AG08396 (cell line): ENCODE measurements around the gene PIGL.
A peak's percentile ranks its signal among the peaks of the same experiment; 100 is the strongest.
"Not testable (repeated sequence)": the region's sequence is repeated elsewhere in the genome, so short reads cannot be mapped to it uniquely, and the experiment has no call there.

ENCODE experiments used
- DNase-seq: peaks from one replicate; pipeline ENCODE4 v3.0.0; 2012; ENCODE audit warnings: low spot score, mixed read lengths

PIGL gene

DNA sequence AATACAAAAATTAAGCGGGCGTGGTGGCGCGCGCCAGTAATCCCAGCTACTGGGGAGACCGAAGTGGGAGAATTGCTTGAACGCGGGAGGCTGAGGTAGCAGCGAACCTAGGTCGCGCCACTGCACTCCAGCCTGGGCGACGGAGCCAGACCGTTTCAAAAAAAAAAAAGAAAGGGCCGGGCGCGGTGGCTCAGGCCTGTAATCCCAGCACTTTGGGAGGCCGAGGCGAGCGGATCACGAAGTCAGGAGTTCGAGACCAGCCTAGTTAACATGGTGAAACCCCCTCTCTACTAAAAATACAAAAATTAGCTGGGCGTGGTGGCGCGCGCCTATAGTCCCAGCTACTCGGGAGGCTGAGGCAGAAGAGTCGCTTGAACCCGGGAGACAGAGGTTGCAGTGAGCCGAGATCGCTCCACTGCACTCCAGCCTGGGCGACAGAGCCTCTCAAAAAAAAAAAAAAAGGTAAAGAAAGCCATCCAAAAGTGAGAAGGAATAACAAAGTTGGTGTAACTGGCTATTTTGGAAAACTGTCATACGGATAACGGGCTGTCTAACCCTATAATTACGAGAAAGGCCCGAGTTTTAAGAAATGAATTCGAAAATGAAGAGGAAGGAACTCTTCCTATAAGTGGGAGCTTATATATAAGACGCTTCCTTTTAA lies 539 bp upstream of the PIGL start:
- DNase-seq, result not testable (repeated sequence)

DNA sequence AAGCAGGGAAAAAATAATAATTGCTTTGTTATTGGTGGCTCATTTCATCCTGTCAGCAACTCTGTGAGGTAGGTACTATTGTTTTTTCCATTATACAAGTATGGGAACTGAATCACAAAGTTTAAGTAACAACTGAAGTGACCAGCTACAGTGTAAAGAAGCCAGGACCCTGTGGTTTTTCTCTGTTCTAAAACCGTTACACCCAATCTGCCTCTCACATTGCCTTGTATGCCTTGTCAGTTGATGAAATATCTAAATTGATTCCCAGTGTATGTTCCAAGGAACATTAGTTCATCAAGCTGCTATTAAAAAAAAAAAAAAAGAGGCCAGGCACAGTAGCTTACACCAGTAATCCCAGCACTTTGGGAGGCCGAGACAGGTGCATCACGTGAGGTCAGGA lies 5.4 kb downstream of the PIGL start:
- no peak for DNase-seq

DNA sequence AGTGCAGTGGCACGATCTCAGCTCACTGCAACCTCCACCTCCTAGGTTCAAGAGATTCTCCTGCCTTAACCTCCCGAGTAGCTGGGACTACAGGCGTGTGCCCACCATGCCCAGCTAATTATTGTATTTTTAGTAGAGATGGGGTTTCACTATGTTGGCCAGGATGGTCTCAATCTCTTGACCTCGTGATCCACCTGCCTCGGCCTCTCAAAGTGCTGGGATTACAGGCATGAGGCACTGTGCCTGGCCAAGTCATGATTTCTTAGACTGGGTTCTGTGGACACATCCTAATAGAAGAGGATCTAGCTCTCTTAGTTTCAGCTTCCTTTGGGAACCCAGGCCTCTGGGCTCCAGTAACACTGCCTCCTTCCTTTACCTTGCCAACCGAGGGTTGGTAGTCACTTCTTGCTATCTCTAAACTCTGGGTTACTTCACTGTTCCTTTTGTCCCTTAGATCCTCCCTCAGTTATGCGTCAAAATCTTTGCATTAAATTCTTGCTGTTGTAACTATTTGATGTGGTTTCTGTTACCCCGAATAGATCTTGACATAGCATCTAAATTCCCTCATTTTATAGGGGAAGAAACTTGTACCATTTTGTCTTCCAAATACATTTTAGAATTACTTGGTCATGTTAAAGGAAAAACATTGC lies 13.0 kb downstream of the PIGL start:
- not testable (repeated sequence) for DNase-seq

DNA sequence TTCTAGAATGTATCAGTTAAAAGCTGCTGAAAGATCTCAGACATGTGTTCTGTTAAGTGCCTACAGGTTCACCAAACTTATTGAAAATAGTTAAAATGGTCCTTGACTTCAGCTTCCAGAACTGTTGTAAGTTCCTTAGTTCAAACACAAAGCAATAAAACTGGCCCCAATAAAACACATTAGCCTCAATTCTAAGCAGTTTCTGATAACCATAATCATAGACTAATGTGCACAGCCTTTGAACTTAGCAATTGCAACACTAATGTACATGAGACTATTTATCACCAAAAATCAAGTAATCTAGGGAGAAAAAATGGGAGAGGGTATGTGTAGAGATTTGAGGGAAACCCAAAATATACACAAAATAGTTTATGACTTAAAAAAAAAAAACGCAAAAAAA lies 15.4 kb downstream of the PIGL start:
- no peak for DNase-seq

DNA sequence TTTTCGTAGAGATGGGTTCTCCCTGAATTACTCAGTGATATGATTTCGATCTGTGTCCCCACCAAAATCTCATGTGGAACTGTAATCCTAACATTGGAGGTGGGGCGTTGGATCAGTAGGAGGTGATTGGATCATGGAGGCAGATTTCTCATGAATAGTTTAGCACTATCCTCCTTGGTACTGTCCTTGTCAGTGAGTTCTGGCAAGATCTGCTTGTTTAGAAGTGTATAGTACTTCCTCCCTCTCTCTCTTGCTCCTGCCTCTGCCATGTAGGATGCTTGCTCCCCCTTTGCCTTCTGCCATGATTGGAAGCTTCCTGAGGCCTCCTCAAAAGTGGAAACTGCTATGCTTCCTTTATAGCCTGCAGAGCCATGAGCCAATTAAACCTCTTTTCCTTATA lies 22.9 kb downstream of the PIGL start:
- no peak for DNase-seq

DNA sequence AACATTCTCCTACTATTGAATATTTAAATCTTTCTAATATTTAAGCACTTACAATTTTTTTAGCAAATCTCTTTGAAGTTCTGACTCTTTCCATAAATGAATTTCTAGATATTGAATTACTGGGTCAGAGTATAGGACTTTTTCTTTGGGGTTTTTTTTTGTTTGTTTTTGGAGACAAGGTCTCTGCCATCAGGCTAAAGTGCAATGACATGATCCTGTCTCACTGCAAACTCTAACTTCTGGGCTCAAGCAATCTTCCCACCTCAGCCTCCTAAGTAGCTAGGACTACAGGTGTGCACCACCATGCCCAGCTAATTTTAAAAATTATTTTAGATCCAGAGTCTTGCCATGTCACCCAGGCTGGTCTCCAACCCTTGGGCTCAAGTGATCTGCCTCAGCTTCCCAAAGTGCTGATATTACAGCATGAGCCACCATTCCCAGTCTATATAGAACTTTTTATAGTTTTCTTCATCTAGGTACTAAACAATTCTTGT lies 24.9 kb downstream of the PIGL start:
- no peak for DNase-seq

DNA sequence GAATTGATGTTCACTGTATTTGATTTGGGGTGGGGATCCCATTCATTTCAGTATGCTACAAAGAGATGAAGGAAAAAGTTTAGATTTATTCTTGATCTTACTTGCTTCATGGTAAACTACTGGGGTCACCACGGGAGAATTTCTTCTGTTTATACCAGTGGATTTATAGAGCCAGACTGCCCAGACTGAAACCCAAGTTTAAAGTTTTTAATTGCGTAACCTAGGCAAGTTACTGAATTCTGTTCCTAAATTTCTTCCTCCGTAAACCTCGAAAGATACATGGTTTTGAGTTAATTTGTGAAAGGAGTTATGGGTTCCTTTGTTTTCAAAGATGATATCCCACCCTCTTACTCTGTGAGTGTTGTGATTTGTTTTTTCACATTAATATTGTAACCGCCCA lies 26.4 kb downstream of the PIGL start:
- DNase-seq, result no peak

DNA sequence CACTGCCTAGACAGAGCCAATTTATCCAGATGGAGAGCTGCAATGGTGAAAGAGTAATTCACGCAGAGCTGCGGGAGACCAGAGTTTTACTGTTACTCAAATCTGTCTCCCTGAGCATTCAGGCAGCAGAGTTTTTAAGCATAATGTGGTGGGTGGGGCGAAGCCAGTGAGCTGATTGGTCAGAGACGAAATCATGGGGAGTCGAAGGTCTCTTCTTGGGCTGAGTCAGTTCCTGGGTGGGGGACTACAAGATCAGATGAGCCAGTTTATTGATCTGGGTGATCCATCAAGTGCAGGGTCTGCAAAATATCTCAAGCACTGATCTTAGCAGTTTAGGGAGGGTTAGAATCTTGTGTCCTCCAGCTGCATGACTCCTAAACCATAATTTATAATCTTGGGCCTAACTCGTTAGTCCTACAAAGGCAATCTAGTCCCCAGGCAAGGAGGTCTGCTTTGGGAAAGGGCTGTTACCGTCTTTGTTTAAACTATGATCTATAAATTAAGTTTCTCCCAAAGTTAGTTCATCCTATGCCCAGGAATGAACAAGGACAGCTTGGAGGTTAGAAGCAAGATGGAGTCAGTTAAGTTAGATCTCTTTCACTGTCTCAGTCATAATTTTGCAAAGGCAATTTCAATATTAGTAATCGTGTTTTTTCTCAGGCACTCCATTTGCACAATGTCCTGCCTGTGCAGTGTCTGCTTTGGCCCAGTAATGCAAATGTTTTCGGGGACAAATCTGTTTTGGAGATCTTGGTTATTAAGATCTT lies 27.0 kb downstream of the PIGL start:
- DNase-seq, result no peak

DNA sequence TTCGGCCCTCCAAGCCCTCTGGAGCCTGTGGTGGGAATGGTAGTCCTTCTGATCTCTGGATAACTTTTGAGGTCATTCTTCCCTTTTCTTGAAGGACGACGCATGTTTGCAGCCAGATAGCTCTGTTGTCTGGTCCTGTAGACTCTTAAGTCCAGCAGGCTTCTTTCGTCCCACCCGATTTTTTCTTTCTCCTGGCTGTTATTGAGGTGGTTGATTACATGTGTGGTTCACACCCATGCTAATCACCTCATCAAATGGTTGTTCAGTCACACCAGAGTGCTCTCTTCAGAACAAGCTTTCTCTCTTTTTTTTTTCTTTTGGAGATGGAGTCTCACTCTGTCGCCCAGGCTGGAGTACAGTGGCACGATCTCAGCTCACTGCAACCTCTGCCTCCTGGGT lies 30.6 kb downstream of the PIGL start:
- DNase-seq, result no peak

DNA sequence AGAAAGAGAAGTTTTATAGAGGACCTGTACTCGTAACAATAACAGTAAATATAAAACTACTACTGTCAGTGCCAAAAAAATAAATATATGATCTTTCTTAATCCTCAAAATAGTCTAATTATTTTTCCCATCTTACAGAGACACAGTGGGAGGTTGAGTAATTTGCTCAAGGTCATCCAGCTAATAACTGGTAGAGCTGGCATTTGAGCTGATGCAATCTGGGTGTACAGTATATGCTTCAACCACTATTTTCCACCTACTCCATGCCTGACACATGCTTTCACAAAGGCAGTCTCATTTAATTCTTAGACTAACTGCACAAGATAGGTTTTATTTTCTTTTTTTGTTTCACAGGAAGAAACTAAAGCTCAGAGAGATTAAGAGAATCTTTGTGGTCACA lies 33.6 kb downstream of the PIGL start:
- peak; percentile 15 for DNase-seq

DNA sequence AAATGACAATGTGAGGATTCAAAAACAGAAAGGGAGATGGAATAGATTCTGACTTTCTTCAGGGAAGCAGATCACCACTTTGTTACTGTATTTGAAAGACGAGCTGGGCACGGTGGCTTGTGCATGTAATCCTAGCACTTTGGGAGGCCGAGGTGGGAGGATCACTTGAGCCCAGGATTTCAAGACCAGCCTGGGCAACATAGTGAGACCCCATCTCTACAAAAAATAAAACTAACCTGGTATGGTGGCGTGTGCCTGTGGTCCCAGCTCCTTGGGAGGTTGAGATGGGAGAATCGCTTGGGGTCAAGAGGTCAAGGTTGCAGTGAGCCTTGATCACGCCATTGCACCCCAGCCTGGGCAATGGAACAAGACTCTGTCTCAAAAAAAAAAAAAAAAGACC lies 34.0 kb downstream of the PIGL start:
- no peak for DNase-seq

DNA sequence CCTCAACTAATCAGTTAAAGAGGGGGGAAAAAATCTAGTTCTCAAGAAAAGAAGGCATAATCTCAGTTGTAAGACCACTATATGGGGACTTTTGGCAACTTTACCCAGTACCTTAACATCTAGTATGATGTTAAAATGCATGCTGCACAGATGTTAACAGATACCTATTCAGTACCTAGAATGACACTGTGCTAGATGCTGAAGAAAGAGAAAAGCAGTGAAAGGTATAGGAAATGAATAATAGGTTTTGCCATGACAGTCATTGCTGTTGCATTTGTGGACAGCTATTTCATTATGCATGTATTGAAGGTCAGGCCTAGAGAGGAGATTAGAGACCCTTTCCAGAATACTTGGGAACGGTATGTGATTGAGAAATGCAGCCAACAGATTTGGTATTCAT lies 34.5 kb downstream of the PIGL start:
- no peak for DNase-seq

DNA sequence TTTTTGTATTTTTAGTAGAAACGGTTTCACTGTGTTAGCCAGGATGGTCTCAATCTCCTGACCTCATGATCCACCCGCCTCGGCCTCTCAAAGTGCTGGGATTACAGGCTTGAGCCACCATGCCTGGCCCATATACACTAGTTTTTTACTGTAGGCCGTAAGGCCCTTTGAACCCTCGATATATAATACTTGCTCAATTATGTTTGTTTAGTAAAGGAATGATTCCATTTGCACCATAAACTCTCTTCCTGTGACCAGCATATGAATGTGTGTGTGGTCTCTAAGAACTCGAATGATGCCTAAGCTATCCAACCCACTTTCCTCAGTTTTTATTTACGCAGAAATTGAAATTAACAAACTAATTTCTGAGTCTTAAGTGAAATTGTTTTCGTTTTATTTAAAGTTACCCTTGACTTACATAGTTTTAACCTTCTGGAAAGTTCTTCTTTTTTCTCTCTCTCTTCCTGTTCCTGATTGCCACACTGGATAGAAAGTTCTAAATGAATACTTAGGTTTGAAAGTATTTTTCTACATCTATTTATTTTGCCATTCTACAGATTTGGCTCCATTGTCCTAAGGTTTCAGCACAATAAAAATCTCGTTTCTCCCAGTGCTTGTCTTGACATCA lies 37.9 kb downstream of the PIGL start:
- no peak for DNase-seq

DNA sequence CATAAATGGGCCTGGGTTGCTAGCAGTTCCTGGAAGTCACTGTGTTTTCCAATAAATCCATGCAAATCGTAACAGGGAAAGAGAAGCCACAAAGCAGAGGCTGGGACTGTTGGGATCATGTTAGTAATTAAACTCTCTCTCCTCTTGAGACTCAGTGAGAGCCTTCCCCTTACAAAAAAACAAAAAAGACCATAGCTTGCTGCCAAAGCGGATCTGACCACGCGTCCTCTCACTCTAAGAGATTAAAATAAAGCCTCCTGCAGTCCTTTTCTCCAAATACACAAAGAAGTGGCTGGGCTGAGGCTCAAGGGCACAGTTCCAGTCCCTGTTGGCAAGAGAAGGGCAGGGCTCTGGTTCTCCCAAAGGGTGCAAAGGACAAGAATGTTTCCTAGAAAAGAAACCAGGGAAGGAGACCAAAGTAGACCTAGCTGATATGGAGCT lies 38.5 kb downstream of the PIGL start:
- DNase-seq, result peak; percentile 15

DNA sequence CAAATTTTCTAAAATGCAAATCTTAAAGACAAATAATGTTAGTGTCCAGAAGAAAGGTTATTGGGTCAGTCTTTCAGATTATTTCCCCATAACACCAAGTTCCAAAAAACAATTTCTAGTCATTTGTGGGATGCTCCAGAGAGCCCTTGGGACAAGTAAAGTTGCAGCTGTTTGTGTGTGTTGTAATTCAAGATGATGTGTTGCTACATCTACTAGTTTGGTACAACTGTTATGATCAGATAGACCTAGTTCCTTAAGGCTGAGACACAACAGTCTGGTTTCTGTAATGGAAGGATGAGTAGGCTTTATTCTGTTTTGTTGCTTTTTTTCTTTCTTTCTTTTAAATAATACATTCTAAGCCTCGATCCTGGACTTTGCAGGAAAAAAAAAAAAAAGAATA lies 41.9 kb downstream of the PIGL start:
- no peak for DNase-seq

DNA sequence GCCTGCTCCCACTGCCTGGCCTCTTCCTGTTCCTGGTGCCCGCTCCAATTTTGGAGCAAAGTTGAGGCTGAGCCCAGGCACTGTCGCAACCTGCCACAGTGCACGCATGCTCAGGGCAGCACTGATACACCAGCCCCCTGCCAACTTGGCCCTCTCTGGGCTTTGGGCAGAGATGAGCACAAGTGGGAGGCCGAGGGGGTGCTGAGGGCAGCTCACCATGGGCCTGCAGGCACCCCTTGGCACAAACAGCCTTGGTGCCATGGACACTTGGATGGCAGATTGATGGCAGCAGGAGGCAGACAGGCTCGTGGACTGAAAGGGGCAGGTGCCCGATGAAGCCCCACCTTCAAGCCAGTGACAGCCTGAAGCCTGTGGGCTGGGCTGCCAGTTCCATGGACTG lies 42.9 kb downstream of the PIGL start:
- no peak for DNase-seq

DNA sequence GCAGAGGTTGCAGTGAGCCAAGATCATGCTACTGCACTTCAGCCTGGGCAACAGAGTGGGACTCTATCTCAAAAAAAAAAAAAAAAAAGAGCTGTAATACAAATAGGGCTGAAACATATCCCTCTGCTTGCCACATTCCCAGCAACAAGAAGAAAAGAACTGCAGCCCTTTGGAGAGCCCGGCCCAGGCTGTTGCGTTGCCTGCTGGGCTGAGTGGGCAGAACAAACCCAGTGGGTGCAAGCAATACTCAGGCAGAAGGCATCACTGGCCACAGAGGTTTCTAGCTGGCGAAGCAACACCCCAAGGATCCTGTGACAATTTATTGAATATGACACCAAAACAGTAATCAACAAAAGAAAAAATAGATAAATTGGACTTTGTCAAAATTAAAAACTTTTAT lies 44.0 kb downstream of the PIGL start:
- no peak for DNase-seq

DNA sequence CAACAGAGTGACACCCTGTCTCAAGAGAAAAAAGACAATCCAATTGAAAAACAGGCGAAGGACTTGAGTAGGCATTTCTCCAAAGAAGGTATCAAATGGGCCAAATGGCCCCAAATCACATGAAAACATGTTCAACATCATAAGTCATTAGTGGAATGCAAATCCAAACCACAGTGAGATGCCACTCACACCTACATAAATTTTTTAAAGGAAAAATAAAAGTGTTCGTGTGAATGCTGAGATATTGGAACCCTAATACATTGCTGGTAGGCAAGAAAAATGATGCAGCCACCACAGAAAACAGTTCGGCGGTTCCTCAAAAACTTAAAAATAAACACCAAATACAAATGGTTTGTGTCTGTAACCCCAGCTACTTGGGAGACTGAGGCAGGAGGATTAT lies 45.2 kb downstream of the PIGL start:
- DNase-seq, result no peak

DNA sequence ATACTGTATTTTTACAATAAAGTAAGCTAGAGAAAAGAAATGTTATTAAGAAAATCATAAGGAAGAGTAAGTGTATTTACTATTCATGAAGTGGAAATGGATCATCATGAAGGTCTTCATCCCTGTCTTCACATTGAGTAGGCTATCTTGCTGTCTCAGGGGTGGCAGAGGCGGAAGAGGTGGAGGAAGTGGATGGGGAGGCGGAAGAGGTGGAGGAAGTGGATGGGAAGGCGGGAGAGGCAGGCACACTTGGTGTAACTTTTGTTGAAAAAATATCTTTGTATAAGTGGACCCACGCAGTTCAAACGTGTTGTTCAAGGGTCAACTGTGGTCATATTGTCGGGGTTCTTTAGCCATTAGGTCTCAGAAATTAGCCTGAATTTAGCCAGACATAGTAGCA lies 50.2 kb downstream of the PIGL start:
- no peak for DNase-seq

DNA sequence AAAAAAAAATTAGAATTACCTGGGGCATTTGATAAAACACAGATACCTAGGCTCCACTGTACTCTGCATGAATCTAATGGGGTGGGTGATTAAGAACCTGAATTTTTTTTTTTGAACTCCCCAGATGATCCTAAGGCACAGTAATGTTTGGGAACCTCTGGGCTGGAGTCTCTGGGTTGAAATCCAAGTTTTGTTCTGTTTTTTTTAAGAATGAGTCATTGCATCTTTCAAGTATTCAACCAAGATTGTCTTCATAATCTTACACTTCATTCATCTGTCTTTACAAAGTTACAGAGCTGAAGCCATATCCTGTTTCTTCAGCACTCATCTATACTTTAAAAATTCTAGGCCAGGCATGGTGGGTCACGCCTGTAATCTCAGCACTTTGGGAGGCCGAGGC lies 52.6 kb downstream of the PIGL start:
- peak; percentile 49 for DNase-seq

DNA sequence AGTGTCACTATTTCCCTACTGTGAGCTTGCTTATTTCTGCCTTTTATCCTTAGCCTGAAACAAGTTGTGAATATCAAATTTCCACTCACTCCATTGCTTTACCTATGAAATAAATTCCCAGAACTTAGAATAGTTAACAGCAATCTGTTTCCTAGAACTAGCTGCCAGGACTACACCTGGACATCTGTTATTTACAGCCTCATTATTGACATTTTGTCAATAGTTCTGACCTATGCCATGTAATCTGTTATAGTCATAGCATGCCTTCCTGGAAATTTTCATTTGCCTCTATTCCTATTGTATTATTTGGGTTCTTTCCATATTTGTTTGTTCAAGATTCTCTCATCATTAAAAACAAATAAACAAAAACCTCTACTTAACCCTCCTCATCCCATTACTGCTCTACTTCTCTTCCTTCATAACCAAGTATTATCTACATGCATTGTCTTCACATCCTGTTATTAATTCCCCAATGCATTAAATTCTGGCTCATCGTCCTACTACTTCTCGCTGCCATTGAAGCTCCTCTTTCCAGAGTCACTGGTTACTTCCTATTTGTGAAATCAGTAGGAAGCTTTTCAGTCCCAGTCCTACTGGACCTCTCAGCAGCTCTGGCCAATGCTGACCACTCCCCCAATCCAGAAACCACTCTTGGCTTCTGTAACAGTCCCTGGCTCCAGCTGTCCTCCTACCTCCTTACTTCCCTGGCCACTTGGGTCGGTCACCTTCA lies 55.3 kb downstream of the PIGL start:
- no peak for DNase-seq

DNA sequence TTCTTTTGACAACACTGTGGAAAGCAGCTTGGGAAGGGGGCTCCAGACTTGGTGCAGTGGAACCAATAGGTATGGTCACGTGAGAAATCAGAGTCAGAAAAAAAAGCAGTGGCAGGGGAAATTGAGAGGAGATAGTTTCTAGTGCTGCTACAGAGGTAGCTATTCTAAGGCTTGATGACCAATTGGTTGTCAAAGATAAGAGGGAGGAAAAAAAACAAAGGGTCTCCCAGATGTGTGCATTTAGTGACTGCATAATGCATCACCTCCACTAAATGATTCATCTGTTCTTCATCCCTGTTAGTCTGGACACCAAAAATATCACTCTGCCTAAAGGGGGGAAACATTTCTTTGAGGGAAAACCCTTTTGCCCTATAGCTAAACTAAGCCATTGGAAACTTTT lies 56.5 kb downstream of the PIGL start:
- DNase-seq, result no peak
